Neural cell (in vitro differentiated cells): ENCODE measurements around the gene QRICH2. TPM values are rescaled to one million over a fixed set of nuclear protein-coding genes. Genes with fewer than 3 reads are reported as not detected.

Experiments
- H2AFZ ChIP-seq: fragments of 200-600, 300-800 bp; sonication (generic), shearing (Covaris generic); 2 replicates; pipeline ENCODE4 v1.6.0; 2014; ENCODE audit warnings: low read depth, mild to moderate bottlenecking, antibody characterized with exemption, low read length, moderate library complexity
- H3F3A ChIP-seq: fragments of 200-600 bp; shearing (Covaris generic); 2 replicates; pipeline ENCODE4 v1.6.1; 2016; ENCODE audit warnings: mild to moderate bottlenecking, moderate library complexity, mixed read lengths, antibody characterized with exemption, low read length; ENCODE audit not compliant: insufficient read depth, poor library complexity, severe bottlenecking
- H3K27ac ChIP-seq: fragments of 200-600, 300-800 bp; sonication (generic), shearing (Covaris generic); 2 replicates; pipeline ENCODE4 v1.5.1; 2014; ENCODE audit warnings: mild to moderate bottlenecking, low read length, moderate library complexity
- H3K27me3 ChIP-seq: fragments of 300-800, 200-600 bp; sonication (generic), shearing (Covaris generic); 2 replicates; pipeline ENCODE4 v1.6.0; 2014; ENCODE audit warnings: mild to moderate bottlenecking, low read depth, low read length, moderate library complexity; ENCODE audit not compliant: insufficient read depth
- H3K36me3 ChIP-seq: fragments of 300-800, 200-600 bp; sonication (generic), shearing (Covaris generic); 2 replicates; pipeline ENCODE4 v1.5.1; 2014; ENCODE audit warnings: mild to moderate bottlenecking, antibody characterized with exemption, low read length, moderate library complexity; ENCODE audit not compliant: insufficient read depth
- H3K4me2 ChIP-seq: fragments of 300-800, 200-600 bp; sonication (generic), shearing (Covaris generic); 2 replicates; pipeline ENCODE4 v1.6.0; 2014; ENCODE audit warnings: mild to moderate bottlenecking, low read length
- H3K4me3 ChIP-seq: fragments of 300-800, 200-600 bp; sonication (generic), shearing (Covaris generic); 2 replicates; pipeline ENCODE4 v1.5.1; 2014; ENCODE audit warnings: mild to moderate bottlenecking, low read length, moderate library complexity
- H3K79me2 ChIP-seq: fragments of 200-600 bp; shearing (Covaris generic); replicated peaks from 2 replicates; pipeline ENCODE4 v1.6.0; 2014; ENCODE audit warnings: mild to moderate bottlenecking, low read length, moderate library complexity; ENCODE audit not compliant: insufficient read depth
- H3K9ac ChIP-seq: fragments of 300-800, 200-600 bp; sonication (generic), shearing (Covaris generic); 2 replicates; pipeline ENCODE4 v1.6.1; 2016; ENCODE audit warnings: mild to moderate bottlenecking, low read length, mixed read lengths
- H3K9me2 ChIP-seq: fragments of 200-600 bp; shearing (Covaris generic); 2 replicates; pipeline ENCODE4 v1.6.1; 2016; ENCODE audit warnings: mild to moderate bottlenecking, low read length, mixed read lengths; ENCODE audit not compliant: insufficient read depth
- H3K9me3 ChIP-seq: fragments of 200-600, 300-800 bp; sonication (generic), shearing (Covaris generic); 2 replicates; pipeline ENCODE4 v1.6.1; 2016; ENCODE audit warnings: mild to moderate bottlenecking, mixed run types, low read length, moderate library complexity, mixed read lengths
- H4K20me1 ChIP-seq: fragments of 200-600 bp; shearing (Covaris generic); 2 replicates; pipeline ENCODE4 v1.6.1; 2016; ENCODE audit warnings: mild to moderate bottlenecking, mixed run types; ENCODE audit not compliant: insufficient read depth
- CTCF ChIP-seq: fragments of 450-650 bp; IDR thresholded peaks from 2 replicates; pipeline ENCODE4 v1.5.1; 2014; ENCODE audit warnings: antibody characterized with exemption, mild to moderate bottlenecking, moderate library complexity; ENCODE audit not compliant: poor library complexity, severe bottlenecking
- EP300 ChIP-seq: fragments of 450-650 bp; conservative IDR thresholded peaks from 2 replicates; pipeline ENCODE4 v1.6.1; 2014; ENCODE audit warnings: antibody characterized with exemption, mild to moderate bottlenecking, moderate library complexity; ENCODE audit not compliant: poor library complexity, severe bottlenecking
- EZH2 ChIP-seq: fragments of 200-600, 300-800 bp; shearing (Covaris generic), sonication (generic); IDR thresholded peaks from 2 replicates; pipeline ENCODE4 v1.6.1; 2014; ENCODE audit warnings: antibody characterized with exemption, low read length, borderline replicate concordance, mild to moderate bottlenecking; ENCODE audit not compliant: insufficient read depth, poor library complexity, severe bottlenecking
- MXI1 ChIP-seq: fragments of 450-650 bp; conservative IDR thresholded peaks from 2 replicates; pipeline ENCODE4 v1.6.1; 2014; ENCODE audit warnings: antibody characterized with exemption, mild to moderate bottlenecking; ENCODE audit not compliant: poor library complexity, severe bottlenecking
- POLR2AphosphoS5 ChIP-seq: IDR thresholded peaks from 2 replicates; pipeline ENCODE4 v1.6.1; 2012
- RAD21 ChIP-seq: fragments of 450-650 bp; conservative IDR thresholded peaks from 2 replicates; pipeline ENCODE4 v1.6.1; 2014; ENCODE audit warnings: antibody characterized with exemption, mild to moderate bottlenecking, moderate library complexity
- REST ChIP-seq: IDR thresholded peaks from 2 replicates; pipeline ENCODE4 v1.6.1; 2012; ENCODE audit warnings: borderline replicate concordance
- SMC3 ChIP-seq: fragments of 450-650 bp; conservative IDR thresholded peaks from 2 replicates; pipeline ENCODE4 v1.6.1; 2014; ENCODE audit warnings: antibody characterized with exemption, mild to moderate bottlenecking, moderate library complexity; ENCODE audit not compliant: poor library complexity
- TAF1 ChIP-seq: IDR thresholded peaks from 2 replicates; pipeline ENCODE4 v1.6.1; 2012; ENCODE audit warnings: low read depth
- polyA plus RNA-seq: library from polyadenylated mRNA; depleted of rRNA; stranded (reverse); fragments of >200 nt; gene quantifications from 2 replicates; pipeline ENCODE4 v1.2.3, GENCODE V29; 2014

QRICH2 gene
- polyA plus RNA-seq, 1 donor from 2014 or later = 17.3 TPM

GRCh38 chr17:76331083-76331482 is 23.0 kb upstream of the QRICH2 start:
- Histone ChIP-seq H3K9me3 (no peaks in the 10 kb centered on the region), H3K4me3 (no peak overlapping the region), H3K27me3 (no peaks in the 10 kb centered on the region), H4K20me1 (no peaks in the 10 kb centered on the region), H3K4me2 (no peak overlapping the region), H2AFZ (no peak overlapping the region), H3K79me2 (no peaks in the 10 kb centered on the region), H3K9me2 (no peaks in the 10 kb centered on the region), H3K27ac (no peak overlapping the region), H3K9ac (no peak overlapping the region), H3F3A (no peaks in the 10 kb centered on the region), H3K36me3 (peaks cover 15% of the 10 kb centered on the region)
- TF ChIP-seq REST = no peak
- no peak for TF ChIP-seq POLR2AphosphoS5
- no peak for TF ChIP-seq SMC3
- no peak for TF ChIP-seq TAF1
- TF ChIP-seq CTCF = no peak
- TF ChIP-seq EZH2 = no peak
- TF ChIP-seq EP300 = no peak
- no peak for TF ChIP-seq RAD21
- TF ChIP-seq MXI1 = no peak

- H3K4me3 ChIP-seq = no peak overlapping the region
- no peak overlapping the region for H3K9ac ChIP-seq
Measured at GRCh38 chr17:76329664-76330063, 21.6 kb upstream of the QRICH2 start.

More at GRCh38 chr17:76329664-76330063, 21.6 kb upstream of the QRICH2 start:
- Histone ChIP-seq H3K27me3 (no peaks in the 10 kb centered on the region), H3K9me2 (no peaks in the 10 kb centered on the region), H2AFZ (no peak overlapping the region), H3K9me3 (no peaks in the 10 kb centered on the region), H3F3A (no peaks in the 10 kb centered on the region), H3K27ac (no peak overlapping the region), H3K79me2 (no peaks in the 10 kb centered on the region), H3K36me3 (peaks cover 15% of the 10 kb centered on the region), H3K4me2 (no peak overlapping the region), H4K20me1 (no peaks in the 10 kb centered on the region)
- TF ChIP-seq REST = no peak
- TF ChIP-seq SMC3 = no peak
- TF ChIP-seq EP300 = no peak
- TF ChIP-seq EZH2 = no peak
- TF ChIP-seq CTCF = no peak
- no peak for TF ChIP-seq TAF1
- no peak for TF ChIP-seq POLR2AphosphoS5
- no peak for TF ChIP-seq MXI1
- no peak for TF ChIP-seq RAD21
